ENCODE data around the gene PTPRC. TPM values are rescaled to one million over a fixed set of nuclear protein-coding genes. Genes with fewer than 3 reads are reported as not detected.

The PTPRC gene
- total RNA-seq, 1 experiment from 2014 or later: 0.11 TPM

- H3K4me3 ChIP-seq (ENCODE audit: low read length): no peak overlapping the region
- ATAC-seq (no peak; the same call in 1 of the 2 replicates), DNase-seq (no peak)
- no peak overlapping the region for H3K9ac ChIP-seq (ENCODE audit: low read length)
- no peaks in the 10 kb centered on the region for H3K79me2 ChIP-seq (ENCODE audit: low read length)
- H3K36me3 ChIP-seq (ENCODE audit: low read depth, low read length): no peaks in the 10 kb centered on the region
- no peak overlapping the region for H3K4me2 ChIP-seq (ENCODE audit: low read length)
- H3K4me1 ChIP-seq (ENCODE audit: insufficient read depth, low read length): peaks cover 13% of the 10 kb centered on the region
- intact Hi-C loops (cut with micrococcal nuclease): no loop called here
- no peak overlapping the region for H2AFZ ChIP-seq (ENCODE audit: low read length)
- TF ChIP-seq EZH2 (IDR thresholded peaks at IDR 0.05; ENCODE audit: low read length, unreplicated experiment) (no peak), EZH2phosphoT487 (IDR thresholded peaks at IDR 0.05; ENCODE audit: borderline replicate concordance, low read length) (no peak), CTCF (conservative IDR thresholded peaks at IDR 0.05; ENCODE audit: low read depth, low read length) (no peak)
- H3K9me3 ChIP-seq (ENCODE audit: low read length): no peaks in the 10 kb centered on the region
- no TSS peak for BruUV-seq (replicated peaks)
- no peaks in the 10 kb centered on the region for H3K27me3 ChIP-seq (ENCODE audit: low read length)
- no peaks in the 10 kb centered on the region for H3K9me2 ChIP-seq (replicated peaks; ENCODE audit: low read length)
- no peaks in the 10 kb centered on the region for H3F3A ChIP-seq (ENCODE audit: low read length, unreplicated experiment)
- no peaks in the 10 kb centered on the region for H4K20me1 ChIP-seq (ENCODE audit: low read length)
- POLR2A ChIA-PET (ENCODE audit: unreplicated experiment): no interaction called here
- CTCF ChIA-PET: no interaction called here
- peak overlapping the region; percentile 50 for H3K27ac ChIP-seq (ENCODE audit: low read length)
Observed at GRCh38 chr1:198641966-198642668, 3.3 kb downstream of the PTPRC start.

- H3K9me3 ChIP-seq (ENCODE audit: low read length): no peaks in the 10 kb centered on the region
- no peaks in the 10 kb centered on the region for H3K79me2 ChIP-seq (ENCODE audit: low read length)
- no peak overlapping the region for H2AFZ ChIP-seq (ENCODE audit: low read length)
- H3K4me1 ChIP-seq (ENCODE audit: insufficient read depth, low read length): peaks cover 13% of the 10 kb centered on the region
- no peak for ATAC-seq
- H3K4me3 ChIP-seq (ENCODE audit: low read length): no peak overlapping the region
- H3K9ac ChIP-seq (ENCODE audit: low read length): no peak overlapping the region
- intact Hi-C loops (cut with micrococcal nuclease): no loop called here
- POLR2A ChIA-PET (ENCODE audit: unreplicated experiment): no interaction called here
- H3K36me3 ChIP-seq (ENCODE audit: low read depth, low read length): no peaks in the 10 kb centered on the region
- no peaks in the 10 kb centered on the region for H3K27me3 ChIP-seq (ENCODE audit: low read length)
- DNase-seq: no peak
- CTCF ChIA-PET: no interaction called here
- no peaks in the 10 kb centered on the region for H3K9me2 ChIP-seq (replicated peaks; ENCODE audit: low read length)
- no peaks in the 10 kb centered on the region for H4K20me1 ChIP-seq (ENCODE audit: low read length)
- no peak overlapping the region for H3K27ac ChIP-seq (ENCODE audit: low read length)
- no peak overlapping the region for H3K4me2 ChIP-seq (ENCODE audit: low read length)
- H3F3A ChIP-seq (ENCODE audit: low read length, unreplicated experiment): no peaks in the 10 kb centered on the region
- no peak for TF ChIP-seq EZH2phosphoT487 (IDR thresholded peaks at IDR 0.05; ENCODE audit: borderline replicate concordance, low read length)
- TF ChIP-seq CTCF (conservative IDR thresholded peaks at IDR 0.05; ENCODE audit: low read depth, low read length): no peak
- TF ChIP-seq EZH2 (IDR thresholded peaks at IDR 0.05; ENCODE audit: low read length, unreplicated experiment): no peak
- no TSS peak for BruUV-seq (replicated peaks)
Observed at GRCh38 chr1:198642983-198643382, 4.1 kb downstream of the PTPRC start.

- intact Hi-C loops (cut with micrococcal nuclease): no loop called here
- H3K27ac ChIP-seq (ENCODE audit: low read length): no peak overlapping the region
- TF ChIP-seq EZH2phosphoT487 (IDR thresholded peaks at IDR 0.05; ENCODE audit: borderline replicate concordance, low read length) (no peak), EZH2 (IDR thresholded peaks at IDR 0.05; ENCODE audit: low read length, unreplicated experiment) (no peak), CTCF (conservative IDR thresholded peaks at IDR 0.05; ENCODE audit: low read depth, low read length) (no peak)
- no peak overlapping the region for H3K4me3 ChIP-seq (ENCODE audit: low read length)
- no peak for DNase-seq
- no peaks in the 10 kb centered on the region for H3F3A ChIP-seq (ENCODE audit: low read length, unreplicated experiment)
- H3K79me2 ChIP-seq (ENCODE audit: low read length): no peaks in the 10 kb centered on the region
- peaks cover 13% of the 10 kb centered on the region for H3K4me1 ChIP-seq (ENCODE audit: insufficient read depth, low read length)
- H3K4me2 ChIP-seq (ENCODE audit: low read length): no peak overlapping the region
- POLR2A ChIA-PET (ENCODE audit: unreplicated experiment): no interaction called here
- H3K9me2 ChIP-seq (replicated peaks; ENCODE audit: low read length): no peaks in the 10 kb centered on the region
- H3K9ac ChIP-seq (ENCODE audit: low read length): no peak overlapping the region
- no TSS peak for BruUV-seq (replicated peaks)
- ATAC-seq: no peak; the same call in 1 of the 2 replicates
- no peaks in the 10 kb centered on the region for H4K20me1 ChIP-seq (ENCODE audit: low read length)
- no peaks in the 10 kb centered on the region for H3K27me3 ChIP-seq (ENCODE audit: low read length)
- H3K36me3 ChIP-seq (ENCODE audit: low read depth, low read length): no peaks in the 10 kb centered on the region
- CTCF ChIA-PET: no interaction called here
- H2AFZ ChIP-seq (ENCODE audit: low read length): no peak overlapping the region
- no peaks in the 10 kb centered on the region for H3K9me3 ChIP-seq (ENCODE audit: low read length)
Observed at GRCh38 chr1:198643808-198644207, 5.0 kb downstream of the PTPRC start.
